ENCODE data around the gene RPS19BP1. TPM values are rescaled to one million over a fixed set of nuclear protein-coding genes. Genes with fewer than 3 reads are reported as not detected.

RPS19BP1 gene
- total RNA-seq, 1 experiment from 2014 or later: 97.2 TPM

DNA sequence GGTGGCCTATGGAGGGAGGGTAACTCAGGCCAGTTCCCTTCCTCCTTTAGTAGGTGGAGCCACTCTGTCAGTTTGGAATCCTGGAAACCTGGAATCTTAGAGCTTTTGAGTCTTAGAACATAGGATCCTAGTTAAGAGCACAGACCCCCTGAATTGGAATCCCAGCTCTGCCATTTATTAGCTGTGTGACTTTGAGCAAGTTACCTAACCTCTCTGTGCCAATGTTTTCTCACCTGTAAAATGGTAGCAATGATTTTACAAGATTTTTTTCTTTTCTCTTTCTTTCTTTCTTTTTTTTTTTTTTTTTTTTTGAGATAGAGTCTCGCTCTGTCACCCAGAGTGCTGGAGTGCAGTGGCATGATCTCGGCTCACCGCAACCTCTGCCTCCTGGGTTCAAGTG is 20.9 kb upstream of the RPS19BP1 start:
- Histone ChIP-seq H3K27ac (ENCODE audit: low read depth, low read length, poor library complexity, severe bottlenecking) (no peak overlapping the region), H3K4me1 (ENCODE audit: insufficient read depth, low read length, poor library complexity, severe bottlenecking) (no peaks in the 10 kb centered on the region), H3K27me3 (replicated peaks; ENCODE audit: insufficient read depth, low read depth, low read length, poor library complexity) (peaks cover 34% of the 10 kb centered on the region), H3K9me3 (ENCODE audit: low read depth, low read length, poor library complexity, severe bottlenecking) (no peaks in the 10 kb centered on the region), H3K36me3 (ENCODE audit: insufficient read depth, low read length, poor library complexity, severe bottlenecking) (no peaks in the 10 kb centered on the region), H3K4me3 (ENCODE audit: low read depth, low read length, poor library complexity, severe bottlenecking) (no peak overlapping the region)
- ChIA-PET POLR2A (ENCODE audit: low non-redundant PET) (interaction anchor here (0.6 kb wide), 1 partner anchor 444 kb away, joined by 3 read pairs; no protein-coding TSS in a partner anchor), CTCF (no interaction called here)
- intact Hi-C loops (cut with micrococcal nuclease; ENCODE audit: unreplicated experiment): no loop called here
- no peak for DNase-seq (ENCODE audit: low spot score)
- no peak for TF ChIP-seq EZH2 (IDR thresholded peaks at IDR 0.05; ENCODE audit: borderline replicate concordance, low read depth, low read length, poor library complexity, severe bottlenecking)
- TF ChIP-seq, protein P1, sequence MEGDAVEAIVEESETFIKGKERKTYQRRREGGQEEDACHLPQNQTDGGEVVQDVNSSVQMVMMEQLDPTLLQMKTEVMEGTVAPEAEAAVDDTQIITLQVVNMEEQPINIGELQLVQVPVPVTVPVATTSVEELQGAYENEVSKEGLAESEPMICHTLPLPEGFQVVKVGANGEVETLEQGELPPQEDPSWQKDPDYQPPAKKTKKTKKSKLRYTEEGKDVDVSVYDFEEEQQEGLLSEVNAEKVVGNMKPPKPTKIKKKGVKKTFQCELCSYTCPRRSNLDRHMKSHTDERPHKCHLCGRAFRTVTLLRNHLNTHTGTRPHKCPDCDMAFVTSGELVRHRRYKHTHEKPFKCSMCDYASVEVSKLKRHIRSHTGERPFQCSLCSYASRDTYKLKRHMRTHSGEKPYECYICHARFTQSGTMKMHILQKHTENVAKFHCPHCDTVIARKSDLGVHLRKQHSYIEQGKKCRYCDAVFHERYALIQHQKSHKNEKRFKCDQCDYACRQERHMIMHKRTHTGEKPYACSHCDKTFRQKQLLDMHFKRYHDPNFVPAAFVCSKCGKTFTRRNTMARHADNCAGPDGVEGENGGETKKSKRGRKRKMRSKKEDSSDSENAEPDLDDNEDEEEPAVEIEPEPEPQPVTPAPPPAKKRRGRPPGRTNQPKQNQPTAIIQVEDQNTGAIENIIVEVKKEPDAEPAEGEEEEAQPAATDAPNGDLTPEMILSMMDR (conservative IDR thresholded peaks at IDR 0.05; ENCODE audit: low read depth, low read length): no peak
- no TSS peak for BruUV-seq (replicated peaks)

GRCh38 chr22:39547587-39547947 is 15.0 kb upstream of the RPS19BP1 start:
- POLR2A ChIA-PET (ENCODE audit: low non-redundant PET): no interaction called here
- BruUV-seq (replicated peaks): no TSS peak

GRCh38 chr22:39546889-39547586 is 14.5 kb upstream of the RPS19BP1 start:
- H3K9me3 ChIP-seq (ENCODE audit: low read depth, low read length, poor library complexity, severe bottlenecking): no peaks in the 10 kb centered on the region
- intact Hi-C loops (cut with micrococcal nuclease; ENCODE audit: unreplicated experiment): loop anchor here (10.0 kb wide), 1 partner anchor 258 kb away; no protein-coding TSS in a partner anchor
- no peak for TF ChIP-seq EZH2 (IDR thresholded peaks at IDR 0.05; ENCODE audit: borderline replicate concordance, low read depth, low read length, poor library complexity, severe bottlenecking)
- TF ChIP-seq, protein P1 (conservative IDR thresholded peaks at IDR 0.05; ENCODE audit: low read depth, low read length): no peak
- ChIA-PET POLR2A (ENCODE audit: low non-redundant PET) (no interaction called here), CTCF (no interaction called here)
- DNase-seq (ENCODE audit: low spot score): no peak
- H3K27me3 ChIP-seq (replicated peaks; ENCODE audit: insufficient read depth, low read depth, low read length, poor library complexity): peaks cover 11% of the 10 kb centered on the region
- H3K4me1 ChIP-seq (ENCODE audit: insufficient read depth, low read length, poor library complexity, severe bottlenecking): no peaks in the 10 kb centered on the region
- no peak overlapping the region for H3K27ac ChIP-seq (ENCODE audit: low read depth, low read length, poor library complexity, severe bottlenecking)
- H3K4me3 ChIP-seq (ENCODE audit: low read depth, low read length, poor library complexity, severe bottlenecking): no peak overlapping the region
- no TSS peak for BruUV-seq (replicated peaks)
- H3K36me3 ChIP-seq (ENCODE audit: insufficient read depth, low read length, poor library complexity, severe bottlenecking): no peaks in the 10 kb centered on the region

More at GRCh38 chr22:39547587-39547947, 15.0 kb upstream of the RPS19BP1 start:
- CTCF ChIA-PET: no interaction called here
- Histone ChIP-seq H3K27ac (ENCODE audit: low read depth, low read length, poor library complexity, severe bottlenecking) (no peak overlapping the region), H3K36me3 (ENCODE audit: insufficient read depth, low read length, poor library complexity, severe bottlenecking) (no peaks in the 10 kb centered on the region), H3K4me3 (ENCODE audit: low read depth, low read length, poor library complexity, severe bottlenecking) (no peak overlapping the region), H3K4me1 (ENCODE audit: insufficient read depth, low read length, poor library complexity, severe bottlenecking) (no peaks in the 10 kb centered on the region), H3K27me3 (replicated peaks; ENCODE audit: insufficient read depth, low read depth, low read length, poor library complexity) (peaks cover 11% of the 10 kb centered on the region), H3K9me3 (ENCODE audit: low read depth, low read length, poor library complexity, severe bottlenecking) (no peaks in the 10 kb centered on the region)
- no peak for DNase-seq (ENCODE audit: low spot score)
- intact Hi-C loops (cut with micrococcal nuclease; ENCODE audit: unreplicated experiment): loop anchor here (10.0 kb wide), 1 partner anchor 257 kb away; no protein-coding TSS in a partner anchor
- TF ChIP-seq, protein P1 (conservative IDR thresholded peaks at IDR 0.05; ENCODE audit: low read depth, low read length): no peak
- TF ChIP-seq EZH2 (IDR thresholded peaks at IDR 0.05; ENCODE audit: borderline replicate concordance, low read depth, low read length, poor library complexity, severe bottlenecking): no peak
